Melanocyte of skin (primary cell): ENCODE results near the gene SKIC2. TPM values are rescaled to one million over a fixed set of nuclear protein-coding genes. Genes with fewer than 3 reads are reported as not detected.

Source experiments
- small RNA-seq, 2 donors: library from RNA; depleted of rRNA; stranded (forward); fragments of <200 nt; gene quantifications; one replicate each; pipeline ENCODE3, GENCODE V24; 2012
- total RNA-seq, 2 donors: library from RNA; depleted of rRNA; stranded (reverse); fragments of >200 nt; gene quantifications; 2 replicates each; pipeline ENCODE4 v1.2.3, GENCODE V29; 2012

The SKIC2 gene
- total RNA-seq, result 10 to 100 TPM; 50.6 to 54.4 TPM

GRCh38 chr6:31958741-31959739, at the start of gene SKIC2, which contains the start of gene NELFE:
TSS of gene SKIC2 (plus strand) at chr6:31959175. CDS start at chr6:31959193, 18 bp downstream.
TSS of gene NELFE (minus strand) at chr6:31958971. CDS start at chr6:31958446, 525 bp downstream.

GRCh38 chr6:31927242-31927862, 31.6 kb upstream of the SKIC2 start, which contains the start of gene C2:
TSS of gene C2 (plus strand) at chr6:31927717. CDS start at chr6:31927753, 36 bp downstream.

GRCh38 chr6:31945507-31946369, 13.2 kb upstream of the SKIC2 start, which contains the start of gene CFB:
TSS of gene CFB (plus strand) at chr6:31946095. CDS start at chr6:31946222, 127 bp downstream.

GRCh38 chr6:31971993-31972708, 13.2 kb downstream of the SKIC2 start, which contains the start of gene DXO:
TSS of gene DXO (minus strand) at chr6:31972138. CDS start at chr6:31971675, 463 bp downstream.

GRCh38 chr6:31981744-31982143, 22.8 kb downstream of the SKIC2 start, which contains the start of gene C4A:
TSS of gene C4A (plus strand) at chr6:31982057. CDS start at chr6:31982108, 51 bp downstream.

GRCh38 chr6:32014547-32014946, 55.6 kb downstream of the SKIC2 start, which contains the start of gene C4B:
TSS of gene C4B (plus strand) at chr6:32014795. CDS start at chr6:32014846, 51 bp downstream.

Small RNA genes within 50 kb of the gene (small RNA-seq; reads per million reads assigned to genes)
- gene AL645922.1, result 0 reads per million in 2 donors

Other genes with a start within 250 kb of the SKIC2 start
- gene LY6G6D, start 243.8 kb upstream of the SKIC2 start, total RNA-seq, result not detected
- gene LY6G6C, start 237.4 kb upstream of the SKIC2 start, total RNA-seq, result not detected
- gene MPIG6B, start 235.8 kb upstream of the SKIC2 start, total RNA-seq, result not detected
- gene DDAH2, start 229.9 kb upstream of the SKIC2 start, total RNA-seq, result 10 to 100 TPM; 10.3 to 22.0 TPM
- gene CLIC1, start 222.6 kb upstream of the SKIC2 start, total RNA-seq, result 100 to 1,000 TPM; 511 to 845 TPM
- 10 to 100 TPM; 17.6 to 22.0 TPM for gene MSH5, start 219.2 kb upstream of the SKIC2 start, total RNA-seq
- gene SAPCD1, start 196.5 kb upstream of the SKIC2 start, total RNA-seq, result 1 to 10 TPM in 1 of 2 donors, under 1 TPM in 1; 0.69 to 1.7 TPM
- not detected for gene VWA7, start 181.8 kb upstream of the SKIC2 start, total RNA-seq
- 10 to 100 TPM; 58.5 to 66.6 TPM for gene VARS1, start 163.4 kb upstream of the SKIC2 start, total RNA-seq
- gene LSM2, start 152.2 kb upstream of the SKIC2 start, total RNA-seq, result 10 to 100 TPM; 41.0 to 61.6 TPM
- under 1 TPM; 0.67 to 0.69 TPM for gene HSPA1L, start 143.9 kb upstream of the SKIC2 start, total RNA-seq
- gene HSPA1A, start 143.6 kb upstream of the SKIC2 start, total RNA-seq, result 100 to 1,000 TPM in 1 of 2 donors, 10 to 100 TPM in 1; 55.7 to 144 TPM
- gene HSPA1B, start 131.4 kb upstream of the SKIC2 start, total RNA-seq, result 100 to 1,000 TPM in 1 of 2 donors, 10 to 100 TPM in 1; 95.3 to 188 TPM
- 100 to 1,000 TPM; 114 to 132 TPM for gene NEU1, start 96.4 kb upstream of the SKIC2 start, total RNA-seq
- gene SLC44A4, start 80.2 kb upstream of the SKIC2 start, total RNA-seq, result not detected
- gene EHMT2, start 61.5 kb upstream of the SKIC2 start, total RNA-seq, result 10 to 100 TPM; 29.9 to 44.3 TPM
- gene ZBTB12, start 57.1 kb upstream of the SKIC2 start, total RNA-seq, result 1 to 10 TPM; 1.7 to 3.0 TPM
- gene C2, start 31.5 kb upstream of the SKIC2 start, total RNA-seq, result 1 to 10 TPM; 2.4 to 3.7 TPM
- 1 to 10 TPM; 1.7 to 4.1 TPM for gene CFB, start 13.1 kb upstream of the SKIC2 start, total RNA-seq
- gene NELFE, start 204 bp upstream of the SKIC2 start, total RNA-seq, result 100 to 1,000 TPM in 1 of 2 donors, 10 to 100 TPM in 1; 73.6 to 114 TPM
- gene DXO, start 13.0 kb downstream of the SKIC2 start, total RNA-seq, result 10 to 100 TPM; 13.1 to 16.0 TPM
- gene C4A, start 22.9 kb downstream of the SKIC2 start, total RNA-seq, result 1 to 10 TPM in 1 of 2 donors, under 1 TPM in 1; 0.33 to 1.4 TPM
- 1 to 10 TPM in 1 of 2 donors, under 1 TPM in 1; 0.67 to 1.4 TPM for gene C4B, start 55.6 kb downstream of the SKIC2 start, total RNA-seq
- not detected for gene CYP21A2, start 79.2 kb downstream of the SKIC2 start, total RNA-seq
- under 1 TPM; under 0.01 TPM for gene TNXB, start 150.2 kb downstream of the SKIC2 start, total RNA-seq
- 10 to 100 TPM; 23.6 to 29.3 TPM for gene ATF6B, start 169.1 kb downstream of the SKIC2 start, total RNA-seq
- 10 to 100 TPM in 1 of 2 donors, 1 to 10 TPM in 1; 9.6 to 14.7 TPM for gene FKBPL, start 171.1 kb downstream of the SKIC2 start, total RNA-seq
- gene PRRT1, start 192.8 kb downstream of the SKIC2 start, total RNA-seq, result under 1 TPM; 0.34 to 0.67 TPM
- gene PPT2, start 195.0 kb downstream of the SKIC2 start, total RNA-seq, result 10 to 100 TPM; 50.0 to 60.2 TPM
- 10 to 100 TPM; 31.6 to 55.4 TPM for gene EGFL8, start 205.4 kb downstream of the SKIC2 start, total RNA-seq
- 10 to 100 TPM; 67.9 to 76.4 TPM for gene AGPAT1, start 216.9 kb downstream of the SKIC2 start, total RNA-seq
- 10 to 100 TPM; 44.3 to 45.4 TPM for gene RNF5, start 219.2 kb downstream of the SKIC2 start, total RNA-seq
- gene AGER, start 225.1 kb downstream of the SKIC2 start, total RNA-seq, result under 1 TPM; under 0.01 to 0.69 TPM
- 10 to 100 TPM; 33.0 to 36.3 TPM for gene PBX2, start 231.0 kb downstream of the SKIC2 start, total RNA-seq
- 10 to 100 TPM in 1 of 2 donors, 1 to 10 TPM in 1; 8.6 to 13.3 TPM for gene GPSM3, start 233.5 kb downstream of the SKIC2 start, total RNA-seq